WTC11 (cell line): ENCODE results near the gene TRAF3IP1. TPM values are rescaled to one million over a fixed set of nuclear protein-coding genes. Genes with fewer than 3 reads are reported as not detected.

Experiments used
- ATAC-seq: fragments of 200-7000 bp; cut with Tn5 transposase; 2 replicates; pipeline ENCODE4 v1.10.0; 2021; ENCODE audit warnings: mild to moderate bottlenecking, moderate library complexity
- CTCF ChIA-PET: fragments of 300-600 bp; sonication (Branson Sonifier 250); formaldehyde crosslinking; loops from one replicate; lab custom pipeline; 2021; ENCODE audit warnings: antibody characterized with exemption; lab: Charles Lee
- POLR2A ChIA-PET: fragments of 350-600 bp; sonication (Branson Sonifier 250); formaldehyde crosslinking; loops from one replicate; lab custom pipeline; 2021; ENCODE audit warnings: antibody characterized with exemption; lab: Charles Lee
- DNase-seq: peaks from one replicate; pipeline ENCODE4 v3.0.0; 2021; ENCODE audit warnings: low spot score
- H3K27ac Mint-ChIP-seq: 2 replicates; pipeline ENCODE4 v1.8.0; 2021; ENCODE audit warnings: mixed read lengths
- H3K27me3 Mint-ChIP-seq: 2 replicates; pipeline ENCODE4 v1.8.0; 2021; ENCODE audit warnings: low read depth, mild to moderate bottlenecking, moderate library complexity, mixed read lengths
- H3K36me3 Mint-ChIP-seq: 2 replicates; pipeline ENCODE4 v1.8.0; 2021; ENCODE audit warnings: mixed read lengths
- H3K4me1 Mint-ChIP-seq: 2 replicates; pipeline ENCODE4 v1.8.0; 2022; ENCODE audit warnings: mixed read lengths
- H3K4me3 Mint-ChIP-seq: 2 replicates; pipeline ENCODE4 v1.8.0; 2021; ENCODE audit warnings: mild to moderate bottlenecking, moderate library complexity, mixed read lengths
- H3K9me3 Mint-ChIP-seq: 2 replicates; pipeline ENCODE4 v1.8.0; 2021; ENCODE audit warnings: mixed read lengths
- ATF1 ChIP-seq: sonication (generic); formaldehyde crosslinking; IDR thresholded peaks from 2 replicates; pipeline ENCODE4 v1.8.1; 2023; ENCODE audit warnings: mild to moderate bottlenecking, moderate library complexity, missing genetic modification reagents
- EMX1 ChIP-seq: fragments of 250-450 bp; sonication (Bioruptor Pico); IDR thresholded peaks from 2 replicates; pipeline ENCODE4 v1.8.0; 2021; ENCODE audit warnings: mild to moderate bottlenecking
- ESRRA ChIP-seq: sonication (generic); formaldehyde crosslinking; IDR thresholded peaks from 2 replicates; pipeline ENCODE4 v1.8.1; 2022; ENCODE audit warnings: mild to moderate bottlenecking, missing genetic modification reagents, borderline replicate concordance
- ETV6 ChIP-seq: sonication (generic); formaldehyde crosslinking; IDR thresholded peaks from 2 replicates; pipeline ENCODE4 v1.8.1; 2022; ENCODE audit warnings: mild to moderate bottlenecking, missing genetic modification reagents
- GABPB1 ChIP-seq: sonication (generic); formaldehyde crosslinking; IDR thresholded peaks from 2 replicates; pipeline ENCODE4 v1.8.1; 2023; ENCODE audit warnings: mild to moderate bottlenecking, missing genetic modification reagents
- MYBL2 ChIP-seq: sonication (generic); formaldehyde crosslinking; IDR thresholded peaks from 2 replicates; pipeline ENCODE4 v1.8.1; 2023; ENCODE audit warnings: mild to moderate bottlenecking, moderate library complexity, missing genetic modification reagents
- NR1H2 ChIP-seq: sonication (generic); formaldehyde crosslinking; IDR thresholded peaks from 2 replicates; pipeline ENCODE4 v1.9.0; 2021; ENCODE audit warnings: mild to moderate bottlenecking, moderate library complexity, missing genetic modification reagents
- NR3C1 ChIP-seq: sonication (generic); formaldehyde crosslinking; conservative IDR thresholded peaks from 2 replicates; pipeline ENCODE4 v1.8.1; 2023; ENCODE audit warnings: low read depth, mild to moderate bottlenecking, missing genetic modification reagents
- PRRX2 ChIP-seq: fragments of 250-450 bp; sonication (Bioruptor Pico); IDR thresholded peaks from 2 replicates; pipeline ENCODE4 v1.8.0; 2021; ENCODE audit warnings: mild to moderate bottlenecking
- RELA ChIP-seq: sonication (generic); formaldehyde crosslinking; IDR thresholded peaks from 2 replicates; pipeline ENCODE4 v1.8.1; 2022; ENCODE audit warnings: missing genetic modification reagents, mild to moderate bottlenecking, borderline replicate concordance
- RORB ChIP-seq: fragments of 250-450 bp; sonication (Bioruptor Pico); IDR thresholded peaks from 2 replicates; pipeline ENCODE4 v1.9.0; 2021; ENCODE audit warnings: mild to moderate bottlenecking
- SOX15 ChIP-seq: fragments of 250-450 bp; sonication (Bioruptor Pico); IDR thresholded peaks from 2 replicates; pipeline ENCODE4 v1.9.0; 2021; ENCODE audit warnings: mild to moderate bottlenecking
- SP1 ChIP-seq: sonication (generic); formaldehyde crosslinking; conservative IDR thresholded peaks from 2 replicates; pipeline ENCODE4 v1.8.1; 2022; ENCODE audit warnings: missing genetic modification reagents
- TCF7 ChIP-seq: sonication (generic); formaldehyde crosslinking; IDR thresholded peaks from 2 replicates; pipeline ENCODE4 v1.8.0; 2022; ENCODE audit warnings: mild to moderate bottlenecking, low read depth, missing genetic modification reagents, moderate library complexity
- ZNF671 ChIP-seq: fragments of 250-450 bp; sonication (Bioruptor Pico); IDR thresholded peaks from 2 replicates; pipeline ENCODE4 v1.8.0; 2021; ENCODE audit warnings: mild to moderate bottlenecking
- total RNA-seq: library from RNA; stranded (reverse); gene quantifications from 3 replicates; pipeline ENCODE4 v1.2.3, GENCODE V29; 2021
- TF ChIP-seq, protein P1 (sequence below): fragments of 200-600 bp; IDR thresholded peaks from 2 replicates; pipeline ENCODE4 v1.8.0; 2022; ENCODE audit warnings: antibody characterized with exemption
- TF ChIP-seq, protein P2 (sequence below): sonication (generic); formaldehyde crosslinking; IDR thresholded peaks from 2 replicates; pipeline ENCODE4 v1.8.1; 2022; ENCODE audit warnings: low read depth, mild to moderate bottlenecking, moderate library complexity, missing genetic modification reagents, borderline replicate concordance
- TF ChIP-seq, protein P3 (sequence below): sonication (generic); formaldehyde crosslinking; IDR thresholded peaks from 2 replicates; pipeline ENCODE4 v1.8.0; 2022; ENCODE audit warnings: missing genetic modification reagents

The TRAF3IP1 gene
- total RNA-seq, 1 experiment from 2014 or later = 18.7 TPM

DNA sequence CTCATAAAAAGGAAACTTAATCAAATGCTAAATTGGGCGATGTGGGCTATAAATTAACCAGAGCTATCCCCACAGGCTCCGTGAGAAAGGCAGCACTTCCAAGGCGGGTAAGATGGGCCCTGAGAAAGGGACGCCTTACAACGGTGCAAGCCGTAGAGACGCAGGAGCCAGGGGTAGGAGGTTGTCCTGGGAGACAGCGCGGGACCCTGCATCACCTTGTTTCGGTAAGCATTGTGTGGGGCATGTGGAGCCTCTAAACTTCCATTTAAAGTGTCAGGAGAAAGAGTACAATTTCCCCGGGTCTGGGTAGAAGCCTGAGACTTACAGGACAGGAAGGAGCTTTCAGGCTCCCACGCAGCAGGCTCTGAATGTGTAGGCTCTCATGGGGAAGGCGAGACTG, 30.7 kb upstream of the TRAF3IP1 start:
- peak overlapping the region; percentile 58; the same call in 1 of the 2 replicates for H3K27ac Mint-ChIP-seq
- ChIA-PET POLR2A (no interaction called here), CTCF (interaction anchor here (1.3 to 6.9 kb wide), 6 partner anchors 12 to 78 kb away, joined by 3 to 50 read pairs (median 14); no protein-coding TSS in a partner anchor)
- TF ChIP-seq ATF1 (CRISPR knock-in tag) (no peak), NR1H2 (CRISPR knock-in tag) (no peak), SP1 (CRISPR knock-in tag) (no peak), PRRX2 (CRISPR knock-in tag) (no peak)
- H3K4me3 Mint-ChIP-seq = peak overlapping the region; percentile 79
- H3K4me1 Mint-ChIP-seq = peaks cover 23% of the 10 kb centered on the region
- H3K36me3 Mint-ChIP-seq = no peaks in the 10 kb centered on the region
- peaks cover 4% of the 10 kb centered on the region; the same call in 1 of the 2 replicates for H3K27me3 Mint-ChIP-seq
- H3K9me3 Mint-ChIP-seq = no peaks in the 10 kb centered on the region
- ATAC-seq (no peak), DNase-seq (peak; percentile 12)

DNA sequence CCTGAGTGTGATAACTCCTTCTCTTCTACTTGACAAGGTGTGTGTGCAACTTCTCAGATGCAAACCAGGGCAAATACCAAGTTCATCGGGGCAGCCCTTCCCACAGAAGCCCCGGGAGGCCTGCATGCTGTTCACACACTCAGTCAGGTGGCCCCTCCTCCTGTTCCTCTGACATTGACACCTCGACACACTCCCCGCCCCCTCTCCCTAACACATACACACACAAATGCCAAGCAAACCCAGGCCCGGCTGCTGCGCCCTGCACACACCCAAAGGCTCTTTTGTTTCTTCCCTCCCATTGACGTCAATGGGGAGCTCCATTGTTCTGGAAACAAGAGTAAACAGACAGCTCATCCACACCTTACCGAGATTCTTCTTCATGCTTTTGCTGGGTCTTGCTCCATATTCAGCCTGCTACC, 30.2 kb upstream of the TRAF3IP1 start:
- peaks cover 5% of the 10 kb centered on the region; the same call in 1 of the 2 replicates for H3K27me3 Mint-ChIP-seq
- CTCF ChIA-PET = interaction anchor here (1.3 to 6.9 kb wide), 6 partner anchors 12 to 78 kb away, joined by 3 to 50 read pairs (median 7); no protein-coding TSS in a partner anchor
- peak; percentile 55 for DNase-seq
- H3K4me3 Mint-ChIP-seq = peak overlapping the region; percentile 79
- peak; percentile 5 for ATAC-seq
- peaks cover 23% of the 10 kb centered on the region for H3K4me1 Mint-ChIP-seq
- POLR2A ChIA-PET = interaction anchor here (0.6 kb wide), 1 partner anchor 14 kb away, joined by 3 read pairs; no protein-coding TSS in a partner anchor
- TF ChIP-seq NR1H2 (CRISPR knock-in tag) (no peak), RELA (CRISPR knock-in tag) (no peak), RORB (CRISPR knock-in tag) (no peak), ZNF671 (no peak), EMX1 (CRISPR knock-in tag) (no peak), NR3C1 (CRISPR knock-in tag) (no peak), SOX15 (no peak), GABPB1 (CRISPR knock-in tag) (no peak), ESRRA (no peak), ETV6 (CRISPR knock-in tag) (no peak), MYBL2 (no peak), TCF7 (no peak), PRRX2 (CRISPR knock-in tag) (no peak)
- TF ChIP-seq, protein P1, sequence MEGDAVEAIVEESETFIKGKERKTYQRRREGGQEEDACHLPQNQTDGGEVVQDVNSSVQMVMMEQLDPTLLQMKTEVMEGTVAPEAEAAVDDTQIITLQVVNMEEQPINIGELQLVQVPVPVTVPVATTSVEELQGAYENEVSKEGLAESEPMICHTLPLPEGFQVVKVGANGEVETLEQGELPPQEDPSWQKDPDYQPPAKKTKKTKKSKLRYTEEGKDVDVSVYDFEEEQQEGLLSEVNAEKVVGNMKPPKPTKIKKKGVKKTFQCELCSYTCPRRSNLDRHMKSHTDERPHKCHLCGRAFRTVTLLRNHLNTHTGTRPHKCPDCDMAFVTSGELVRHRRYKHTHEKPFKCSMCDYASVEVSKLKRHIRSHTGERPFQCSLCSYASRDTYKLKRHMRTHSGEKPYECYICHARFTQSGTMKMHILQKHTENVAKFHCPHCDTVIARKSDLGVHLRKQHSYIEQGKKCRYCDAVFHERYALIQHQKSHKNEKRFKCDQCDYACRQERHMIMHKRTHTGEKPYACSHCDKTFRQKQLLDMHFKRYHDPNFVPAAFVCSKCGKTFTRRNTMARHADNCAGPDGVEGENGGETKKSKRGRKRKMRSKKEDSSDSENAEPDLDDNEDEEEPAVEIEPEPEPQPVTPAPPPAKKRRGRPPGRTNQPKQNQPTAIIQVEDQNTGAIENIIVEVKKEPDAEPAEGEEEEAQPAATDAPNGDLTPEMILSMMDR = no peak
- TF ChIP-seq, protein P2, sequence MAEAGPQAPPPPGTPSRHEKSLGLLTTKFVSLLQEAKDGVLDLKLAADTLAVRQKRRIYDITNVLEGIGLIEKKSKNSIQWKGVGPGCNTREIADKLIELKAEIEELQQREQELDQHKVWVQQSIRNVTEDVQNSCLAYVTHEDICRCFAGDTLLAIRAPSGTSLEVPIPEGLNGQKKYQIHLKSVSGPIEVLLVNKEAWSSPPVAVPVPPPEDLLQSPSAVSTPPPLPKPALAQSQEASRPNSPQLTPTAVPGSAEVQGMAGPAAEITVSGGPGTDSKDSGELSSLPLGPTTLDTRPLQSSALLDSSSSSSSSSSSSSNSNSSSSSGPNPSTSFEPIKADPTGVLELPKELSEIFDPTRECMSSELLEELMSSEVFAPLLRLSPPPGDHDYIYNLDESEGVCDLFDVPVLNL = no peak
- TF ChIP-seq, protein P3, sequence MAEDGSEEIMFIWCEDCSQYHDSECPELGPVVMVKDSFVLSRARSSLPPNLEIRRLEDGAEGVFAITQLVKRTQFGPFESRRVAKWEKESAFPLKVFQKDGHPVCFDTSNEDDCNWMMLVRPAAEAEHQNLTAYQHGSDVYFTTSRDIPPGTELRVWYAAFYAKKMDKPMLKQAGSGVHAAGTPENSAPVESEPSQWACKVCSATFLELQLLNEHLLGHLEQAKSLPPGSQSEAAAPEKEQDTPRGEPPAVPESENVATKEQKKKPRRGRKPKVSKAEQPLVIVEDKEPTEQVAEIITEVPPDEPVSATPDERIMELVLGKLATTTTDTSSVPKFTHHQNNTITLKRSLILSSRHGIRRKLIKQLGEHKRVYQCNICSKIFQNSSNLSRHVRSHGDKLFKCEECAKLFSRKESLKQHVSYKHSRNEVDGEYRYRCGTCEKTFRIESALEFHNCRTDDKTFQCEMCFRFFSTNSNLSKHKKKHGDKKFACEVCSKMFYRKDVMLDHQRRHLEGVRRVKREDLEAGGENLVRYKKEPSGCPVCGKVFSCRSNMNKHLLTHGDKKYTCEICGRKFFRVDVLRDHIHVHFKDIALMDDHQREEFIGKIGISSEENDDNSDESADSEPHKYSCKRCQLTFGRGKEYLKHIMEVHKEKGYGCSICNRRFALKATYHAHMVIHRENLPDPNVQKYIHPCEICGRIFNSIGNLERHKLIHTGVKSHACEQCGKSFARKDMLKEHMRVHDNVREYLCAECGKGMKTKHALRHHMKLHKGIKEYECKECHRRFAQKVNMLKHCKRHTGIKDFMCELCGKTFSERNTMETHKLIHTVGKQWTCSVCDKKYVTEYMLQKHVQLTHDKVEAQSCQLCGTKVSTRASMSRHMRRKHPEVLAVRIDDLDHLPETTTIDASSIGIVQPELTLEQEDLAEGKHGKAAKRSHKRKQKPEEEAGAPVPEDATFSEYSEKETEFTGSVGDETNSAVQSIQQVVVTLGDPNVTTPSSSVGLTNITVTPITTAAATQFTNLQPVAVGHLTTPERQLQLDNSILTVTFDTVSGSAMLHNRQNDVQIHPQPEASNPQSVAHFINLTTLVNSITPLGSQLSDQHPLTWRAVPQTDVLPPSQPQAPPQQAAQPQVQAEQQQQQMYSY (CRISPR knock-in tag) = no peak
- H3K36me3 Mint-ChIP-seq = no peaks in the 10 kb centered on the region
- no peaks in the 10 kb centered on the region for H3K9me3 Mint-ChIP-seq
- 0 out of 2 replicates have a peak overlapping the region, but pooled peaks have one; percentile 15 for H3K27ac Mint-ChIP-seq
